MM.1S (cell line): Measurements from ENCODE around the gene C22orf15.
A peak's percentile ranks its signal among the peaks of the same experiment; 100 is the strongest.

Experiments
- DNase-seq: peaks from one replicate; pipeline ENCODE4 v3.0.0-alpha.2; 2015
- H2AFZ ChIP-seq: fragments of 300-600 bp; sonication (generic); 2 replicates; pipeline ENCODE4 v1.6.0; 2016; ENCODE audit warnings: antibody characterized with exemption, low read length
- H3F3A ChIP-seq: fragments of 300-600 bp; sonication (generic); 2 replicates; pipeline ENCODE4 v1.6.1; 2016; ENCODE audit warnings: mild to moderate bottlenecking, antibody characterized with exemption, low read length, moderate library complexity, mixed read lengths; ENCODE audit not compliant: insufficient read depth
- H3K27ac ChIP-seq: fragments of 300-600 bp; sonication (generic); 2 replicates; pipeline ENCODE4 v1.5.1; 2016; ENCODE audit warnings: mild to moderate bottlenecking, low read length
- H3K27me3 ChIP-seq: fragments of 300-600 bp; sonication (generic); replicated peaks from 2 replicates; pipeline ENCODE4 v1.6.0; 2016; ENCODE audit warnings: low read length; ENCODE audit not compliant: insufficient read depth
- H3K36me3 ChIP-seq: fragments of 300-600 bp; sonication (generic); replicated peaks from 2 replicates; pipeline ENCODE4 v1.6.1; 2016; ENCODE audit warnings: mild to moderate bottlenecking, low read length, mixed read lengths; ENCODE audit not compliant: insufficient read depth
- H3K4me1 ChIP-seq: fragments of 300-600 bp; sonication (generic); 2 replicates; pipeline ENCODE4 v1.6.1; 2016; ENCODE audit warnings: low read length, mixed read lengths
- H3K4me2 ChIP-seq: fragments of 300-600 bp; sonication (generic); 2 replicates; pipeline ENCODE4 v1.6.0; 2016; ENCODE audit warnings: low read depth, low read length
- H3K4me3 ChIP-seq: fragments of 300-600 bp; sonication (generic); 2 replicates; pipeline ENCODE4 v1.5.1; 2016; ENCODE audit warnings: low read length, mixed read lengths
- H3K79me2 ChIP-seq: fragments of 300-600 bp; sonication (generic); 2 replicates; pipeline ENCODE4 v1.6.1; 2016; ENCODE audit warnings: mixed run types, low read length, mixed read lengths
- H3K9ac ChIP-seq: fragments of 300-600 bp; sonication (generic); 2 replicates; pipeline ENCODE4 v1.6.1; 2016; ENCODE audit warnings: low read length, mixed read lengths
- H3K9me2 ChIP-seq: fragments of 300-600 bp; sonication (generic); replicated peaks from 2 replicates; pipeline ENCODE4 v1.6.1; 2016; ENCODE audit warnings: mild to moderate bottlenecking, low read length, mixed read lengths; ENCODE audit not compliant: insufficient read depth
- H3K9me3 ChIP-seq: fragments of 300-600 bp; sonication (generic); replicated peaks from 2 replicates; pipeline ENCODE4 v1.6.1; 2016; ENCODE audit warnings: mild to moderate bottlenecking, low read length, mixed read lengths; ENCODE audit not compliant: insufficient read depth
- H4K20me1 ChIP-seq: fragments of 300-600 bp; sonication (generic); 2 replicates; pipeline ENCODE4 v1.6.1; 2016; ENCODE audit warnings: mild to moderate bottlenecking, low read length, moderate library complexity, mixed read lengths; ENCODE audit not compliant: insufficient read depth
- CTCF ChIP-seq: fragments of 300-600 bp; sonication (generic); IDR thresholded peaks from 2 replicates; pipeline ENCODE4 v1.5.1; 2016; ENCODE audit warnings: antibody characterized with exemption, low read length, mixed read lengths
- EZH2 ChIP-seq: fragments of 300-600 bp; sonication (generic); optimal IDR thresholded peaks from 2 replicates; pipeline ENCODE3; 2017; ENCODE audit warnings: low read depth, mild to moderate bottlenecking, antibody characterized with exemption, low read length, mixed read lengths
- EZH2phosphoT487 ChIP-seq: fragments of 300-600 bp; sonication (generic); IDR thresholded peaks from 2 replicates; pipeline ENCODE4 v1.6.1; 2018; ENCODE audit warnings: antibody characterized with exemption, low read length

The C22orf15 gene

GRCh38 chr22:23752090-23752691 lies 10.6 kb upstream of the C22orf15 start:
- H3K4me2 ChIP-seq, result peak overlapping the region; percentile 71; the same call in 1 of the 2 replicates
- peaks cover 3% of the 10 kb centered on the region; the same call in 1 of the 2 replicates for H3F3A ChIP-seq
- DNase-seq, result no peak
- H3K9me3 ChIP-seq, result no peaks in the 10 kb centered on the region
- no peak for TF ChIP-seq EZH2phosphoT487
- peak overlapping the region; percentile 79 for H3K4me3 ChIP-seq
- H3K27me3 ChIP-seq, result no peaks in the 10 kb centered on the region
- H3K9me2 ChIP-seq, result no peaks in the 10 kb centered on the region
- H4K20me1 ChIP-seq, result no peaks in the 10 kb centered on the region
- no peak overlapping the region for H2AFZ ChIP-seq
- H3K36me3 ChIP-seq, result no peaks in the 10 kb centered on the region
- no peak overlapping the region for H3K9ac ChIP-seq
- no peak overlapping the region for H3K27ac ChIP-seq
- H3K79me2 ChIP-seq, result no peaks in the 10 kb centered on the region
- peaks cover 5% of the 10 kb centered on the region; the same call in 1 of the 2 replicates for H3K4me1 ChIP-seq

GRCh38 chr22:23752750-23753149 lies 10.0 kb upstream of the C22orf15 start:
- Histone ChIP-seq H3K27ac (no peak overlapping the region), H3K9ac (no peak overlapping the region), H4K20me1 (no peaks in the 10 kb centered on the region), H2AFZ (no peak overlapping the region), H3K9me2 (no peaks in the 10 kb centered on the region), H3F3A (peaks cover 3% of the 10 kb centered on the region; the same call in 1 of the 2 replicates), H3K4me2 (no peak overlapping the region), H3K4me3 (no peak overlapping the region), H3K36me3 (no peaks in the 10 kb centered on the region), H3K79me2 (no peaks in the 10 kb centered on the region), H3K4me1 (peaks cover 5% of the 10 kb centered on the region; the same call in 1 of the 2 replicates), H3K27me3 (no peaks in the 10 kb centered on the region), H3K9me3 (no peaks in the 10 kb centered on the region)
- no peak for TF ChIP-seq EZH2
- TF ChIP-seq EZH2phosphoT487, result no peak
- no peak for TF ChIP-seq CTCF
- no peak for DNase-seq

GRCh38 chr22:23753385-23753784 lies 9.4 kb upstream of the C22orf15 start:
- H3K4me3 ChIP-seq, result no peak overlapping the region
- no peak for DNase-seq
- H3K27ac ChIP-seq, result no peak overlapping the region

More at GRCh38 chr22:23753385-23753784, 9.4 kb upstream of the C22orf15 start:
- no peaks in the 10 kb centered on the region for H3K9me3 ChIP-seq
- H3K36me3 ChIP-seq, result no peaks in the 10 kb centered on the region
- H2AFZ ChIP-seq, result no peak overlapping the region
- H4K20me1 ChIP-seq, result no peaks in the 10 kb centered on the region
- peaks cover 5% of the 10 kb centered on the region; the same call in 1 of the 2 replicates for H3K4me1 ChIP-seq
- no peaks in the 10 kb centered on the region for H3K79me2 ChIP-seq
- no peak overlapping the region for H3K4me2 ChIP-seq
- H3K27me3 ChIP-seq, result no peaks in the 10 kb centered on the region
- peaks cover 3% of the 10 kb centered on the region; the same call in 1 of the 2 replicates for H3F3A ChIP-seq
- no peaks in the 10 kb centered on the region for H3K9me2 ChIP-seq
- no peak overlapping the region for H3K9ac ChIP-seq
- TF ChIP-seq CTCF (no peak), EZH2phosphoT487 (no peak), EZH2 (no peak)
